ENCODE results near the gene MBTPS1. TPM values are rescaled to one million over a fixed set of nuclear protein-coding genes. Genes with fewer than 3 reads are reported as not detected.
A peak's percentile ranks its signal among the peaks of the same experiment; 100 is the strongest.

Gene MBTPS1
- total RNA-seq, 1 experiment from 2014 or later, result 47.1 TPM

DNA sequence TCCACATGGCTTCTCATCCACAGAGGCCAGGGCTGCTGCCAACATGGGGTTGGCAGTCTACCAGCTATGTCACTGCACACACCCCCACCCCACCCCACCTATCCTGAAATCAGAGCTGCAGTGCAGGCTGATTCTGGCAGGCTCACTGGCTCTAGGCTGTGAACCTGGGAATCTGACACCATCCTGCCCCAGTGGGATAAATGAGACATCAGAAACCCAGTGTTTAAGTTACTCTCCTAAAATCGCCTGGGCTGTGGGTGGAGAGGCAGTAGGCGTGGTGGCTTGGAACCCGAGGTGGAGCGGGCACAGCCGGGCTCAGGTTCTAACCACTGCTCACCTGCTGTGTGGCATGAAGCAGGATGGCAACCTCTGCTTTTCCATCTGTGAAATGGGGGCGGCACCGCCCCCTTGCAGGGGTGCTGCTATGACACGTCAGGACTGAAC, 79.7 kb downstream of the MBTPS1 start:
- DNase-seq (ENCODE audit: low read depth), result no peak

DNA sequence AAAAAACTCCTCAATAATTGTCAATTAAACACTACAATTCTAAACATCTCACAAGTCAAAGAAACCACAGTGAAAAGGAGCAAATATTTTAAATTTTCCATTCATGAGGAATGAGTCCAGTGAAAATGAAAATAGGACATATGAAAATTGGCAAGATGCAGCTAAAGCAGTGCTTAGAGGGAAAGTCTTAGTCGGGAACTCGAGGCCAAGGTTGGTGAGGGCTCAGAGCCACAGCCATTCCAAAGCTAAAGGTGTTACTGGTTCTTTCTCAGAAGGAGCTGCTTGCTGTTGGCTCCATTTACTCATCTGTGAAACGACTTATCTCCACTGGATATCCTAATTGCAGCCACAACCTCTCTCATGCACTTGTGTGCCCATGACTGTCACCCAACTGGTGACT, 80.6 kb downstream of the MBTPS1 start:
- DNase-seq (ENCODE audit: low read depth), result no peak

DNA sequence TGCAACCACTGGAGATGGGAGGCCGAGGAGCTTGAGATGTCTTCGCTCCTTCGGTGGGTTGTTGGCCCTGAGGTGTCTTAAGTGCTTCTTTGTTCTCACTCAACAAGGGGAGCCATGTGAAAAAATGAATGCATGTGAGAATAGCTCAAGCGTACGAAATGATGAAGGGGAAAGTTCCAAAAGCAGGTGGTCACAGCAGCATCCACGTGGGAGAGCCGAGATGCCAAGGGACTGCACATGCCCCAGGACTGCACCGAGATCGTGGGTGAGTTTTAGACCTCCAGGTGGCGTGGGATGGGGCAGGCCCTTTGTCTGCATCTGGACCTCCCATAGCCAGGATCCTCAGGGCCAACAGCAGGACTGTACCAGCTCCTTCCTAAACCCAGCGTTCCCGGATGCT, 82.2 kb downstream of the MBTPS1 start:
- DNase-seq (ENCODE audit: low read depth), result no peak

DNA sequence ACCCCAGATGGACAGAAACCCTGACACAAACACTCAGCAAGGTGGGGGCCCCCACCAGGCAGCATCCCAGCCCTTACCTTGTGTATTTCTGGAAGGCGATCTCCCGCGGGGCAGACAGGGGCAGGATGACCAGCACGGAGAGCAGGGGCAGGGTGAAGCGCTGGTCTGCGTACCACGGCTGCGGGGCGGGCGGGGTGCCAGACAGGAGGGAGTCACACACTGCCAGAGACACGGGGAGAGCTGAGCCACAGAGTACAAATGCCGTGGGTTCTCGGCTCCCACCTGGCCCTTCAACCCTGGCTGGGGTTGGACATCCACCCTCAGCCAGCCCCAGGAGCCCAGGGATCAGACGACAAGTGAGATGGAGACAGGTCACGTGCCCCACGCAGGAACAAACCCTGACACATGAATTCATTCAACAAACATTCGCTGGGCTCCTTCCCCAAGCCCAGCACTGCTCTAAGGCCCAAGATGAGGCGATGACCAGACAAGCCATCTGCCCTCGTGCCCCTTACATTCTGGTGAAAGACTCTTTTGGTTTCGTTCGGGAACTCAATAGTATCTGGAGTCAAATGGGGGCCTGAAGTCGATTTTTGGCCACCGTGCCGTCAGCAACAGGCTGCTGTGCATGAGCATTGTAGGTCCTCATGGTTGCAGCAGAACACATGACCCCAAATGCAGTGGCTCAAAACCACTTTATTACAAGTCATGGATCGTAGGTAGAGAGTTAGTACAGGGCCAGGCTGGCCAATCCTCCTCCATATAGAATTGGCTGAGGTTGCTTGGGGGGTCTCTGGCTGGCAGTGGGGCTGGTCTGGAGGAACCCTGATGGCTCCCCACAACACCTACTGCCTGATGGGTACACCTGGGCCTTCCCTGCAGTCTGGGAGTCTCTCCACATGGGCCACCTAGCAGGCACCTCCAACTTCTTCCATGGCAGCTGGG, 83.2 kb downstream of the MBTPS1 start:
- DNase-seq (ENCODE audit: low read depth), result no peak

DNA sequence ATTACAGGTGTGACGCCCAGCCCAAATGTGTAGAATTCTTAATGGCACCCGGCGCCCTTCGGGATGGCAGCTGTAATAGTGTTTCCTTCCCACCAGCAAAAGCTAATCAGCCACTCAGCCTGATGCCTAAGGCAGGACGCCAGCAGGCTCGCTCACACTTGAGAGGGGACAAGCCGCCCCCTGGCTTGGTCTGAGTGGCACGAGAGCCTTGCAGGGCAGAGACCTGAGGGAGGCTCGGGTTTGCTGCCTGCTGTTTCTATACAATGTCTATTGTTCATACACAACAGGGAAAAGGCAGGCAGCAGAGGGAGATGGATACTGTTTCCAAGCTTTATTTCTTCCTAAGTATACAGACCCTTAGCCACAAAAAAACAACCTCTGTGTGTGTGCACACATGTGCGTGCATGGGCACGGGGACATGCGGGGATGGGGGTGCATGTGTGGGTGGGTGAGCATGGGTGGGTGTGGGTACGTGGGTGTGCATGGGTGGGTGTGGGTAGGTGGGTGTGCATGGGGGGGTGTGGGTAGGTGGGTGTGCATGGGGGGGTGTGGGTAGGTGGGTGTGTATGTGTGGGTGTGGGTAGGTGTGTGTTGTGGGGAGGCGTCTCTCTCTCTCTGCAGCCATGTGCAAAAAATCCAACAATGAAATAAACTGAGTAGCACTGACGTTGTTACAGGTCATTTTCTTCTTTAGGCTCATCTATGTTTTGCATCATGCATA, 84.1 kb downstream of the MBTPS1 start:
- no peak for DNase-seq (ENCODE audit: low read depth)

DNA sequence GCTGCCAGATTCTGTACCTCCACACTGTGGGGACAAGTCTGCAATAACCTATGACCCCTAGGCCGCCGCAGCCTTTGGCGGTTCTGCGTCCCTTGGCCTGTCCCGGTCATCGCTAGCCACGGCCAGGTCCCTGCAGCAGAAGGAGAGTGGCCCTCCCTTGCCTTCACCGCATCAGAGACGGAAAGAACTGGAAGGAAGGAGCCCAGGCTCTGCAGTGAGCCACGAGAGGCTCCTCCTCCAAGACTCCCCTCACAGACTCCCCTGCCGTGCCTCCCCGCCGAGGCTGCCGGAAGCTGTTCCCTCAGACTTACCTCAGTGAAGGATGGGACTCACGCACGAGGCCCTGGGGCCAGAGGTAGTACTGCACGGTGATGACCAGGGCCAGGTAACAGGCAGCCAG, 85.2 kb downstream of the MBTPS1 start:
- DNase-seq (ENCODE audit: low read depth), result no peak

DNA sequence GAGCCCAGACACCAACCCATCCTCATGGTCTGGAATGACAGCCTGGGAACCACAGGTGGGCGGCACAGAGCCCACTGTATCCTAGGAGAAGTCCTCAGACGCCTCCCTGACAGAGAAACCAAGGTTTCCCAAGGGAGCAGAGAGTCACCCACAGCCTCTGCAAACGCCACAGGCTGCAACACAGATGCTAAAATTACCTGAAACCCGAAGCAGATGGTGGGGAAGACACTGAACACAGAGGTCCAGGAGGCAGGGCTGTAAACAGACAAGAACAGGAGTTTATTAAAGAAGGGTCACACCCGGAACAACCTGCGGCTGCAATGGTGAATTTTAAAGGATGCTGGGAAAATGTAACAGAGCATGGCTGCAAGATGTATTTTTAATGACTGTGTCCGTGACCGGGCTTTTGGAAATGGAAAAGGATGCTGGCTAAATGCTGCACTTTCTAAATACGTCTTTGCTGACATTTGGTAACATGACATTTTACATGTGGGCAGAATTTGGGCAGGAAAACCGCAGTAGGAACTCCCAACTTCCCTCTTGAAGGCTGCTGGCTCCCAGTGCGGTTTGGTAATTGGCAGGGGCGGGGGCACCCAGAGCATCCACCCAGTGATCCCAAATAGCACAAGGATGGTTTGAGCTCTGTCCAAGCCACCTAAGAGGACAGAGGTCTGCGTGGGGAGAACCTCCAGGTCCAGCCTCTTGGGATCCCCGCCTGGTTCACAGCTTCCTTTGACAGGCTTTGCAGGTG, 87.3 kb downstream of the MBTPS1 start:
- no peak for DNase-seq (ENCODE audit: low read depth)

DNA sequence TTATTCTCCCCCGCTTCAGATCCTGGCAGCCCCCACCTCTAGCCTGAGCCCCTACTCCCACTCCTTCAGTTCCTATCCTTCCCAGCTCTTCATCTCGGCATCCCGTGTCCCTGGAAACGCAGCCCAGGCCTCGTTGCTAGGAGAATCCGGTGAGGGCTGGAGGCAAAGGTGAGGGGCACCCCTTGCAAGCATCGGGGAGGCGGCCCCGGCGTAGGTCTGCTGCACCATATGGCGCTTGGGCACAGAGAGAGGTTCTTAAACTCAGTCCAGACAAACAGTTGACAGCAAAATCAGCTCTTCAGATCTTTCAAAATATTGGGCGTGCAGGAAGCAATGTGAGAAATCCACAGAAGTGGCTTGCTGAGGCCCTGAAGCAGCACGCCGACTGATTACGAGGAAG, 89.1 kb downstream of the MBTPS1 start:
- DNase-seq (ENCODE audit: low read depth), result no peak

DNA sequence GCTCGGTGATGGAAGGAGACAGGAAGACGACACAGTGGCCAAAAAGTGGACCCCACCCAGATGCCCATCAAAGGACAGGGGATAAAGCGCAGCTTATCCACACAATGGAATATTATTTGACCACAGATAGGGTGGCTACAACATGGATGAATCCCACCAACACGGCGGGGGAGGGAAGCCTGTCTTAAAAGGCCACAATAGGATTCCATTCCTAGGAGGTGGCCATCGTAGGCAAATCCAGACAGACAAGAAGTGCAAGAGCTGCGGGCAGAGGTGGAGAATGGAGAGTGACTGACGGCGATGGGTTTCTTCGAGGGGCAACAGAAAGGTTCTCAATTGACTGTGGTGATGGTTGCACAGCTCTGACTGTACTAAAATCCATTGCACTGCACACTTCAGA, 90.1 kb downstream of the MBTPS1 start:
- DNase-seq (ENCODE audit: low read depth), result no peak

DNA sequence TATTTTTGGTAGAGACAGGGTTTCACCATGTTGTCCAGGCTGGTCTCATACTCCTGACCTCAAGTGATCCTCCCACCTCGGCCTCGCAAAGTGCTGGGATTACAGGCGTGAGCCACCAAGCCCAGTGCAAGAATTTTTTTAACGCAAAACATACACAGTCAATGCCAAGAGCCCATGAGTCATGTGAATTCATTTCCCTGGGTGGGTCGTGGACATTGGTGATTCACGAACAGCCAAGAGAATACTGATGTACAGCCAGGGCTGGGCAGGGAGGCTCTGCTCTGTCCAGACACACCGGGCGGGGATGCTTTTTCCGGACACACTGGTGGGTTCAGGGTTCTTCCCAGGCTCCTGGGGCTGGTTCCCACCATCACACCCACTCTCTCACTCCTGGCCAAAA, 91.9 kb downstream of the MBTPS1 start:
- peak; percentile 50 for DNase-seq (ENCODE audit: low read depth)

DNA sequence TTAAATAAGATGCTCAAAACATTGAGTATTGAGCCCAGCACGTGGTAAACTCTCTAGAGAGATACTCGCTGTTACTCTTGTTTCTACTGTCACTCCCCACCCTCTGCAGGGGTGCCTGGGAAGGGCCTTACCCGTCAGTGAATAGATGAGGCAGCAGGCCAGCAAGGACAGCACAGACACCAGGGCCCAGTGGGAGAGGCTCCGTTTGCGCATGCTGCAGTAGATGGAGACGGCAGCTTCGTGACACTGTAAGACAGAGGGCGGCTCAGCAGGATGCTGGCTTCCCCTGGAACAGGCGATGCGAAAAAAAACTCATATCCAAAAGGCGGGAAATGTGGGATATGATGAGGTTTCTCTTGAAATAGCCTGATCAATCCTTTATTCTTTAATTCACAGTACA, 94.1 kb downstream of the MBTPS1 start:
- DNase-seq (ENCODE audit: low read depth), result no peak

DNA sequence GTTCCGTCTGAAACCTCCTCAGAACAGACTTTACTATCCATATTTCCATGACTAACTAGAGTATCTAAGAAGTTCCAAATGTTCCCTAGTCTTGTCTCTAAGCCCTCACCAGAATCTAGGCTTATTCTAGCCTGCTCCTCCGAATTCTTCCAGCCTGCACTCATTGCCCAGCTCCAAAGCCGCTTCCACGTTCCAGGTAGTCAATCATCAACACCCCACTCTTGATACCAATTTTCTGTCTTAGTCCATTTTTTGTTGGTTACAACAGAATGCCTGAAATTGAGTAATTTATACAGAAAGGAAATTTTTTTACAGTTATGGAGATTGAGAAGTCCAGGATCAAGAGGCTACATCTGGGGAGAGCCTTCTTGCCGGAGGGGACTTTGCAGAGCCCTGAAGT, 95.3 kb downstream of the MBTPS1 start:
- DNase-seq (ENCODE audit: low read depth), result no peak

DNA sequence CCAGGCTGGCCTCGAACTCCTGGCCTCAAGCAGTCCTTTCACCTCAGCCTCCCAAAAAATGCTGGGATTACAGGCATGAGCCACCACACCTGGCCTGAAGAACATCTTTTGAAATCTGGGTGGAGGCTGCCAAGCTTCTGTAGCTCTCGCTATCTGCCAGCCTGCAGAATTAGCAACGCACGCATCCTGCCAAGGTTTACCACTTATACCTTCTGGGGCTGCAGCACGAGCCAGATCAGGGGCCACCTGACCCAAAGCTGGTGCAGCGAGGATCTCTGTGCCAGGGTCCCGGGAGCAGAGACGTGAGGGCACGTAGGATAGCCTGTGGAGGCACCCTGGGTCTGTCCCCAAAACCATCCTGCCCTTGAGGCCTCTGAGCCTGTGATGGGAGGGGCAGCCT, 96.4 kb downstream of the MBTPS1 start:
- no peak for DNase-seq (ENCODE audit: low read depth)

DNA sequence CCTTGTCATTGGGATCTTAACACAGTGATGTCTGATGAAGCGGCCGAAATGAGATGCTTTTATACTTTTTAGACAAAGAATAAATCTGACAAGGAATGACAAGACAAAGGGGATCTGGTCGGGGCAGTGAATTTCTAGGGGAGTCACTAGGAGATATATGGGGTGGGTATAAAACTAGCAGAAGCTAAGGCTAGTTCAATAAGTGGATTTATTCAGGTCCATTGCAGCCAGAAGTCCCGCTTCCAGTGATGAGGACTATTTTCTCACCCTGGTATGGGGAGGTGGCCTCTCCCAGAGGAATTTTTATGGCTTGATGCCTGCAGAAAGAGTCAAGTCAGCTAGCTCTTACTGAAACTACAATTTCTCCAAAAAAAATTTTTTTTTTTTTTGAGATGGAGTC, 98.0 kb downstream of the MBTPS1 start:
- DNase-seq (ENCODE audit: low read depth), result no peak

DNA sequence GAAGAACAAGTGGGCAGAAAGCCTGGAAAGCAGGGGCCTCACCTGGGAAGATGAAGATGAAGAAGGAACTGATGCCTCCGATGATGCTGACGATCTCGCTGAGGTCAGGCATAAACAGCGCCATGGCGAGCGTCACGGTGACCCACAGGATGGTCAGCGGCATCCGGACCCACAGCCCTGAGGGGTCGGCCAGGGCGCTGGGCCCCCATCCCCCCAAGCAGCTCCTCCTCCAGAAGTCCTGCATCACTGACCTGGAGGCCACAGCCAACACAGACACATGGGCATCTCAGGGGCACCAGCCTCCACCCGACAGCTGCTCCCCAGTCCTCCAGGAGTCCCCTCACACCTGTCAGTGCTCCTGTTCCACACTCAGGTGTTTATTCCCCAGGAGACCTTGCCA, 100.3 kb downstream of the MBTPS1 start:
- no peak for DNase-seq (ENCODE audit: low read depth)

DNA sequence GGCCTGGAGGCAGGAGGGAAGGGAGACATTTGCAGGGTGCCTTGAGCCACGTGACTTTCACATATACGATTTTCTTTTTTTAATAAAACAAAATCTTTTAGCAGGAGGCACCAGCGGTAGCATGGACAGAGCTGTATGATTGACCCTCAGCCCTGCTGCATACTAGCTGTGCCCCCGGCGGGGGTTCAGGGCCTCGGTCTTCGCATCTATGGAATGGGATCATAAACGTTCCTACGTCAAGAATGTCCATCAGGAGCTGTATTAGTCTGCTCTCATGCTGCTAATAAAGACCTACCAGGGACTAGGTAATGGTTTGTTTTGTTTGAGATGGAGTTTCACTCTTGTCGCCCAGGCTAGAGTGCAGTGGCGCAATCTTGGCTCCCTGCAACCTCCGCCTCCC, 101.3 kb downstream of the MBTPS1 start:
- DNase-seq (ENCODE audit: low read depth), result no peak

DNA sequence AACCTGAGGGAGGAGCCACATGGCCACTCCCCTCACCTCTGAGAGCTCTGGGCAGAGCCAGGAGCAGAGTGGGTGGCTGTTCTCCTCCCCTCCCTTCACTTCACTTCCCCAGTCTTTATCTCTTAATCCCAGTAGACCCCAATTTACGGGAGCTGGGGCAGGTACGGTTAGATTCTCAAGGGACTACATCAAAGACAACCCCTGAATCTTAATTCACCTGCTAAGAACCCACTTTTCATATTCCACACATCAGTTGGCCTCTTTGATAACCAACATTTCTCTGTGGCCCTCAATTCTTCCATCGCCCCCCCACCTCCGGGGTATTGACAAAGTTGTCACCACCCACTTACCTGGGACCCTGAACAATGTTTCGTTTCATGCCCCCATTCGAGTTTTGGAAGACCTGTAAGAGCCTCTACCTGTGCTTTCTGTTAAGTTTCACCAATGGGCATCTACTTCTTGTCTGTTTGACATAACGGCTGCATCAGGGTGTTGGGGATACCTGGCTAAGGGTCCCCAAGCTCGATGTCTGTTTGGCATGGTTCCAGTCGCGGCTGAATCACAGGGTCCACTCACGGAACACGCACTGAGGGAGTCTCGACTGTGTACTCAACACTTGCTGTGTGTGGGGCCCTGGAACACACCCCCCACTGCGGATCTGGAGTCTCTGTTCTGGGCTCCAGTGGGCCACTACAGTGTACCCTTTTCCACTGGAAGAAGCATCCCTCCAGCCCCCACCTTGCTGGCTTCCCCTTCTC, 102.0 kb downstream of the MBTPS1 start:
- no peak for DNase-seq (ENCODE audit: low read depth)

DNA sequence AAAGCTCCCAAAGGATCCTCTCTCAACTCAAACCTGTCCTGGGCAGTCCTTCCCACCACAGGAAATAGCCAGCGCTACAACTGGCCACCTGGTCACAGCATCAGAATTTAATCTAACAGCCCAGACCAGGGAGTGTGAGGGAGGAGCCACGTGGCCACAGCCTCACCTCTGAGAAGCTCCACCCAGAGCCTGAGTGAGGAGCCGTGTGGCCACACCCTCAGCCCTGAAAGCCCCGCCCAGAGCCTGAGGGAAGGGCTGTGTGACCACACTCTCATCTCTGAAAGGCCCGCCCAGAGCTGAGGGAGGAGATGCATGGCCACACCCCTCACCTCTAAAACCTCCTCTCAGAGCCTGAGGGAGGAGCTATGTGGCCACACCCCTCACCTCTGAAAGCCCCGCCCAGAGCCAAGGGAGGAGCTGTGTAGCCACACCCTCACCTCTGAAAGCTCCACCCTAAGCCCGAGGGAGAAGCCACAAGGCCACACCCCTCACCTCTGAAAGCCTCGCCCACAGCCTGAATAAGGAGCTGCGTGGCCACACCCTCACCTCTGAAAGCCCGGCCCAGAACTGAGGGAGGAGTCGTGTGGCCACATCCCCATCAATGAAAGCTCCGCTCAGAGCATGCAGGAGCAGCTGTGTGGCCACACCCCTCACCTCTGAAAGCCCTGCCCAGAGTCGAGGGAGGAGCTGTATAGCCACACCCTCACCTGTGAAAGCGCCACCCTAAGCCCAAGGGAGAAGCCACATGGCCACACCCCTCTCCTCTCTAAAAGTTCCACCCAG, 102.8 kb downstream of the MBTPS1 start:
- peak; percentile 35 for DNase-seq (ENCODE audit: low read depth)

DNA sequence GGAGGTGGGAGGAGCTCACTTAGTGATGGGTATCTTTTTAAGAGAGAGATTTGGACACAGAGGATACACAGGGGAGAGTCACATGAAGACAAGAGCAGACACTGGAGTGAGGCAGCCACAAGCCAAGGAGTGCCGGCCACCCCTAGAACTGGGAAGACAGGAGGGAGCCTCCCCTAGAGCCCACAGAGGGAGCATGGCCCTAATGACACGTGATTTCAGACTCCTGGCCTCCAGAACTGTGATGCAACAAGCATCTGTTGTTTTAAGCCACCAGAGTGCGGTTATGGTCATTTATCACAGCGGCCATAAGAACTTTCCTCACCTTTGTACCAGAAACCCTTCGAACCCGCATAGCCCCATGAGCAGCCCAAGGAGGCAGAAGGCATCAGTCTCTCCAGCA, 107.5 kb downstream of the MBTPS1 start:
- no peak for DNase-seq (ENCODE audit: low read depth)

DNA sequence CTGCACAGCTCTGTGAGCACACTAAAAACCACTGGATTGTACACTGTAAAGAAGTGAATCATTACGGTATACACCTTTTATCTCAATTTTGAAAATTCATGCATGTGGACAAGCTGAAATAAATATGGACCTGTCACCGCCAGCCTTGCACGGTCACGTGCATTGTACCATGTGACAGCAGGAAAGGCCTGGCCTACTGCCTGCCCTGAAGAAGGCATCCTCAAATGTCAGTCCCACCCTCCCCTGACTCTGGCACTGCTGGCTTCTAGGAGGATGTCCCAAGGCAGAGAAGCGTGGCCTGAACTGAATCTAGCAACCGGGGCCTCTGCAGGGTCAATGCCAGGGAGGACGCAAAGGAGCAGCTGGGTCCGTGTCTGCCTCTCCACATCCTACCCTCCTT, 108.8 kb downstream of the MBTPS1 start:
- DNase-seq (ENCODE audit: low read depth), result peak; percentile 4

DNA sequence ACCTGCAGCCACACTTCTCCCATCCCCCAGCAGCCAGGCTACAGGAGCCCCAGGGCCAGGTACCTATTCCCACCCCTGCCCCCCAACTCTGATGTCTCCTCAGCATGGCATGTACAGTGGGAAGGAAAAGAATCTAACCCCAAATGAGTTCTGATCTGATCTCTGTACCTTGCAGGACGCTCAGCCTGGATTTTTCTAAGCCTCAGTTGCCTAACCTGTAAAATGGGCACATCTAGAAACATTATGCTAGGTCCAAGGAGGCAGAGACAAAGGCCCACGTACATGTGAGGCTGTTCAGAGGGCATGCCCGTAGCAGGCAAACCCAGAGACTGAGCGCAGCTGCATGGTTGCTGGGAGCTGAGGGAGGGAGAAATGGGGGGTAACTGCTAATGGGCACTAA, 109.2 kb downstream of the MBTPS1 start:
- no peak for DNase-seq (ENCODE audit: low read depth)
